Activated CD4-positive, alpha-beta T cell treated with anti-CD3 and anti-CD28 coated beads for 36 hours (primary cell): ENCODE measurements around the gene KIF1A. TPM values are rescaled to one million over a fixed set of nuclear protein-coding genes. Genes with fewer than 3 reads are reported as not detected.
A peak's percentile ranks its signal among the peaks of the same experiment; 100 is the strongest.
"Not testable (repeated sequence)": the region's sequence is repeated elsewhere in the genome, so short reads cannot be mapped to it uniquely, and the experiment has no call there.

Experiments used
- ATAC-seq: fragments of 200-7000 bp; cut with Tn5 transposase; one replicate; pipeline ENCODE4 v1.10.0; 2021; ENCODE audit warnings: mild to moderate bottlenecking, moderate library complexity
- CTCF ChIA-PET: fragments of 350-600 bp; sonication (Branson Sonifier 250); formaldehyde crosslinking; loops from one replicate; lab custom pipeline; 2021; ENCODE audit warnings: antibody characterized with exemption; lab: Charles Lee
- POLR2A ChIA-PET: fragments of 350-600 bp; sonication (Branson Sonifier 250); formaldehyde crosslinking; loops from one replicate; lab custom pipeline; 2021; ENCODE audit warnings: antibody characterized with exemption, inconsistent platforms; lab: Charles Lee
- DNase-seq: peaks from one replicate; pipeline ENCODE4 v3.0.0-alpha.2; 2020
- H3K27ac Mint-ChIP-seq: one replicate; pipeline ENCODE4 v1.8.0; 2021; ENCODE audit warnings: mixed read lengths
- H3K27me3 Mint-ChIP-seq: one replicate; pipeline ENCODE4 v1.8.0; 2021; ENCODE audit warnings: mixed read lengths
- H3K36me3 Mint-ChIP-seq: one replicate; pipeline ENCODE4 v1.8.0; 2021; ENCODE audit warnings: low read depth, mixed read lengths
- H3K4me1 Mint-ChIP-seq: one replicate; pipeline ENCODE4 v1.8.0; 2021; ENCODE audit warnings: mixed read lengths
- H3K4me3 Mint-ChIP-seq: one replicate; pipeline ENCODE4 v1.8.0; 2021; ENCODE audit warnings: mild to moderate bottlenecking, moderate library complexity, mixed read lengths
- H3K9me3 Mint-ChIP-seq: one replicate; pipeline ENCODE4 v1.8.0; 2021; ENCODE audit warnings: low read depth, mixed read lengths
- intact Hi-C, 2 experiments: fragments of 100-400 bp; cut with DNase I in 1 of 2; cut with micrococcal nuclease in 1 of 2; formaldehyde crosslinking; loops; one replicate each; pipeline versions ENCODE4 v1.14.2 to v1.15.1; 2022 to 2024; cut with DNase I, micrococcal nuclease
- total RNA-seq, 2 experiments: library from RNA; stranded (reverse); gene quantifications; one replicate each; pipeline ENCODE4 v1.2.3, GENCODE V29; 2021

Gene KIF1A
- total RNA-seq, 2 experiments from 2014 or later: 4.6 to 8.2 TPM

DNA sequence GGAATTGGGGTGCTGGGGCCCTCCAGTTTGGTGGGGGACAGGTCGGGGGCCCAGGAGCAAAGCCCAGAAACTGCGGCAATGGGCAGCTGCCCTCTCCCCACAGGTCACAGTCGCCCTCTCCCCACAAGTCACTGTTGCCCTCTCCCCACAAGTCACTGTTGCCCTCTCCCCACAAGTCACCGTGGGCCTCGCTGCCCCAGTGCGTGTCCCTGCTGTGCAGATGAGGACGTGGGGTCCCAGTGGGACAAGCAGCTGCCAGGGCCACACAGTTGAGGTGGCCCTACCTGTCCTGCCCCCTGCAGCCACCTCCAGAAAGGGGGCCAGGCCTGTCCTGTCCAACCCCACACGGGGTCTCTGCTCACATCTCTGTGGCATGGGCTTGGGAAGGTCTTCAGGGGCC lies 35.7 kb upstream of the KIF1A start:
- Mint-ChIP-seq H3K9me3 (peaks cover 11% of the 10 kb centered on the region), H3K27ac (no peak overlapping the region), H3K4me3 (no peak overlapping the region), H3K4me1 (no peaks in the 10 kb centered on the region), H3K27me3 (peaks cover 3% of the 10 kb centered on the region), H3K36me3 (no peaks in the 10 kb centered on the region)
- no peak for DNase-seq
- POLR2A ChIA-PET: no interaction called here
- CTCF ChIA-PET: no interaction called here
- ATAC-seq: no peak
- intact Hi-C loops: no loop called here

DNA sequence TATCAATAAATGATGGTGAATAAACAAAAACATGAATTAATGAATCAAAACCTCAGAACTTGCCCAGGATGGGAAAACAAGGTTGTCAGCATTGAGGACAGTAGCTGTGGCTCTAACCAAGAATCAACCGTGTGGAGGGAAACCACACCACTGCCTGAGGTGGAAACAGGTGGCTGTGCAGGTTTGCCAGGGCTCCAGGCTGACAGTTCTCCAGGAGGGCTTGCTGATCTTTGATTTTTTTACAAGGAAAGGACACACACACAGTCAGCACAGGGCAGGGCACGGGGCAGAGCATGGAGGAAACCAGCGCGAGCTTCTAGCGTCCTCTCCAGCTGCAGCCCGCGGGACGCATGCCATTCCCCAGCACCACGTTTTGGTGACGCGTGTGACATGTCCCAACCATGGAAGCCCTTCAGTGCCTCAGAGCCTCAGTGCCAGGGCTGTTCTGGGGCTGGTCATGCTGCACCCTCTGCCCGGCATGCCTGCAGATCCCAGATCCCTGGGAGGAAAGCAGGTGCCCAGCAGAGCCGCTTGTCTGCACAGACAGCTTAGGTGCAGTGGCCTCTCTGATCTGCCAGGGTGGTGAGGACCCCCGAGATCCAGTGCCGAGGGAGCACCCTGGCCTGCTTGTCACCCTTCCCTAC lies 32.8 kb upstream of the KIF1A start:
- CTCF ChIA-PET: interaction anchor here (0.5 to 1.7 kb wide), 4 partner anchors 9 to 47 kb away, joined by 3 to 5 read pairs (median 4); no protein-coding TSS in a partner anchor
- intact Hi-C loops: loop anchor here in 1 of 2 experiments (5.0 kb wide), 4 partner anchors 300 to 1025 kb away; partner anchors contain the start of genes D2HGDH and PPP1R7

DNA sequence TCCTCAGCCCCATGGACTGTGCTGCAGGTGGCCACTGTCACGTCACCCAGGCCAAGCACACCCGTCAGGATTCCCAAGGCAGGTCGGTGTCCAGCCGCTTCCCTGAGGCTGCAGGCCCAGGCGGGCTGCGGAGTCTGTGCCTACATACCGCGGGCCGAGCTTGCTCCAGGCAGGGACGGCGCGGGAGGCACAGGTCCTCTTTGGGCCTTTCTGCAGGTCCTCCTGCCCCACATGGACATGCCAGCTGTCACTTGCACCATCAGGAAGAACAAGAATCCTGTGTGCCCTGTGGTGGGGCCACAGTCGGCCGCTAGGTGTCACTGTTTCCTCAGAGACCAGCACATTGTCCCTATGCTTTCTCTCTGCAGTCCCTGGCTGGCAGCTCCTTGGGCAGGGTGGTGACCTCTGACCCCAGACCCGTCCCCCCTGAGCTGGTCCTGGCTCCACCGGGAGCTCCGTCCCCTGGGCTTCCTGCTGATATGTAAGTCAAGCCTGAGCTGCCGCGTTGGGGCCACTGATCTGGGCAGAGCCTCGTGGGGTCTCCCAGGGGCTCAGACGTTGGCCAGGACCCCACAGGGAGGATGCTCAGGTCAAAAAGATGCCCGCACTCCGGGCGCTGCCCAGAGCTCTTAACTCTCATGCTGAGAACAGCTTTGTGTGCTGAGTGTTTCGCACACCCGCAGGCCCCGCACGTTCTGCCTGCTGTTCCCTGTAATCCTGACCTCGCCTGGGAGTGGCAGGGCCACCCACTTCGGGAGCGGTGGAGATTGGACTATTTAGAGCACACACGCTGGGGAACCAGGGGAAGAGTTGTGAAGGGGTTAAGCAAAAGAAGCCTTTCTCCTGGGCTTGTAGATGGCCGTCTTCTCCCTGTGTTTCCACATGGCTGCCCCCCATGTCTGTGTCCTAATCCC lies 31.3 kb upstream of the KIF1A start:
- no peak overlapping the region for H3K4me3 Mint-ChIP-seq
- CTCF ChIA-PET: interaction anchor here (0.7 to 1.7 kb wide), 9 partner anchors 9 to 759 kb away, joined by 3 to 9 read pairs (median 4); partner anchors contain the start of gene MAB21L4
- H3K4me1 Mint-ChIP-seq: no peaks in the 10 kb centered on the region
- intact Hi-C loops: loop anchor here in 1 of 2 experiments (2.0 to 5.0 kb wide), 5 partner anchors 301 to 1026 kb away; partner anchors contain the start of genes D2HGDH and PPP1R7
- peaks cover 11% of the 10 kb centered on the region for H3K9me3 Mint-ChIP-seq
- peaks cover 3% of the 10 kb centered on the region for H3K27me3 Mint-ChIP-seq
- POLR2A ChIA-PET: no interaction called here
- no peaks in the 10 kb centered on the region for H3K36me3 Mint-ChIP-seq
- DNase-seq: peak; percentile 91
- H3K27ac Mint-ChIP-seq: no peak overlapping the region
- ATAC-seq: peak; percentile 97

More for the DNA sequence above, 32.8 kb upstream of the KIF1A start:
- DNase-seq (no peak), ATAC-seq (no peak)
- no peak overlapping the region for H3K27ac Mint-ChIP-seq
- H3K4me1 Mint-ChIP-seq: no peaks in the 10 kb centered on the region
- peaks cover 1% of the 10 kb centered on the region for H3K27me3 Mint-ChIP-seq
- POLR2A ChIA-PET: no interaction called here
- H3K36me3 Mint-ChIP-seq: no peaks in the 10 kb centered on the region
- no peak overlapping the region for H3K4me3 Mint-ChIP-seq
- H3K9me3 Mint-ChIP-seq: peaks cover 11% of the 10 kb centered on the region

DNA sequence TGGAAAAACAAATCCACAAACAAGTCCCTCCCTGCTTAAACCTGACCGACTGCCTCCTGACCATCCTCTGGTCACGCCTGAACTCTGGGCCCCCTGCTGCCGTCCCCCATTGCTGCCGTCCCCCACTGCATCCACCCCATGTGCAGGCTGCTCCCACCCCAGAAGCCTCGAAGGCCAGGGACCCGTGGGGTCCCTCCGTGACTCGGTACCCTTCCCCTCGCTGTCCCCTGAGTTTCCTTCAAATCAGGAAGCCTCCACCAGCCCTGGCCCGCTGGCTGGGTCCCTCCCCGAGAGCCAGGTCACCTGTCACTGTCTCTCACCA lies 30.7 kb upstream of the KIF1A start:
- peaks cover 11% of the 10 kb centered on the region for H3K9me3 Mint-ChIP-seq
- no peaks in the 10 kb centered on the region for H3K36me3 Mint-ChIP-seq
- no peaks in the 10 kb centered on the region for H3K4me1 Mint-ChIP-seq
- intact Hi-C loops: loop anchor here in 1 of 2 experiments (2.0 to 5.0 kb wide), 5 partner anchors 302 to 1027 kb away; partner anchors contain the start of genes D2HGDH and PPP1R7
- ATAC-seq (no peak), DNase-seq (no peak)
- POLR2A ChIA-PET: no interaction called here
- CTCF ChIA-PET: interaction anchor here (1.4 to 1.7 kb wide), 5 partner anchors 10 to 760 kb away, joined by 4 to 9 read pairs (median 5); no protein-coding TSS in a partner anchor
- H3K27ac Mint-ChIP-seq: no peak overlapping the region
- H3K4me3 Mint-ChIP-seq: no peak overlapping the region
- peaks cover 3% of the 10 kb centered on the region for H3K27me3 Mint-ChIP-seq

DNA sequence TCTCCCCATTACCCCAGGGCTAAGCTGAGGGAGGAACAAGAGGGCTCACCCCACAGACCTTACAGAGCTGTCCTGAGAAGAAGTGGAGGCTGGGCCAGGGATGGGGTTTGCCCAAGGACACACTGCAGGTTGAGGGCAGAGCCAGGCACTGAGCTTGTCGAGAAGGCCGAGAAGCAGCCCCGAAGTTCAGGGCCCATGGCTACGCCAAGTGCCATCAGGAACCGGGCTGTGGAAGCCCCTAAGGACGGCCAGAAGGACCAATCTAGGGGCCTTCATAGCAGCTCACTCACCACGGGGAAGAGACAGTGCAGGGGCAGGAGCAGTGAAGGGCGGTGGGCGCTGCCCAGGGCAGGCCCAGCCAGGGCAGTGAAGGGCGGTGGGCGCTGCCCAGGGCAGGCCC lies 30.0 kb upstream of the KIF1A start:
- CTCF ChIA-PET: interaction anchor here (0.9 kb wide), 1 partner anchor 9 kb away, joined by 3 read pairs; no protein-coding TSS in a partner anchor
- H3K27ac Mint-ChIP-seq: no peak overlapping the region
- H3K27me3 Mint-ChIP-seq: peaks cover 3% of the 10 kb centered on the region
- H3K9me3 Mint-ChIP-seq: peaks cover 9% of the 10 kb centered on the region
- no peak for ATAC-seq
- POLR2A ChIA-PET: no interaction called here
- DNase-seq: no peak
- H3K36me3 Mint-ChIP-seq: no peaks in the 10 kb centered on the region
- intact Hi-C loops: loop anchor here in 1 of 2 experiments (2.0 to 5.0 kb wide), 5 partner anchors 302 to 1027 kb away; partner anchors contain the start of genes D2HGDH and PPP1R7
- no peaks in the 10 kb centered on the region for H3K4me1 Mint-ChIP-seq
- H3K4me3 Mint-ChIP-seq: no peak overlapping the region

DNA sequence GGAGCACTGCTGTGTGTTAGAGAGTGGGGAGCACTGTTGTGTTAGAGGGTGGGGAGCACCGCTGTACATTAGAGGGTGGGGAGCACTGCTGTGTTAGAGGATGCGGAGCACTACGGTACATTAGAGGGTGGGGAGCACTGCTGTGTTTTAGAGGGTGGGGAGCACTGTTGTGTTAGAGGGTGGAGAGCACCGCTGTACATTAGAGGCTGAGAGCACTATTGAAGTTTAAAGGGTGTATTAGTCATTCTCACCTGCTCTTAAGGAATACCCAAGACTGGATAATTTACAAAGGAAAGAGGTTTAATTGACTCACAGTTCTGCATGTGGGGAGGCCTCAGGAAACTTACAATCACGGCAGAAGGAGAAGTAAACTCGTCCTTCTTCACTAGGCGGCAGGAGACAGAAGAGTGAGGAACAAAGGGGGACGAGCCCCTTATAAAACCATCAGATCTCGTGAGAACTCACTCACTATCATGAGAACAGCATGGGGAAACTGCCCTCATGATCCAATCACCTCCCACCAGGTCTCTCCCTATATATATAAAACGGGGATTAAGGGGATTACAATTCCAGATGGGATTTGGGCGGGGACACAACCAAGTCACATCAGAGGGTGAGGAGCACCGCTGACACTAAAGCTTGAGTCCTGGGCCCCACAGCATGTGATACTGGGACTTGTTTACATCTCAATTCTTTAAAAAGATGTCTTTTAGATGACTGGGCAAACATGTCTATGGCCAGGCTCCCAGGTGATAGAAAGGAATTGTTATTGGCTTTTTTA lies 29.1 kb upstream of the KIF1A start:
- no peak overlapping the region for H3K4me3 Mint-ChIP-seq
- H3K4me1 Mint-ChIP-seq: no peaks in the 10 kb centered on the region
- ATAC-seq: no peak
- peaks cover under 1% of the 10 kb centered on the region for H3K9me3 Mint-ChIP-seq
- ChIA-PET CTCF (interaction anchor here (0.9 kb wide), 1 partner anchor 9 kb away, joined by 3 read pairs; no protein-coding TSS in a partner anchor), POLR2A (no interaction called here)
- H3K27me3 Mint-ChIP-seq: peaks cover 3% of the 10 kb centered on the region
- intact Hi-C loops: no loop called here
- no peak overlapping the region for H3K27ac Mint-ChIP-seq
- no peaks in the 10 kb centered on the region for H3K36me3 Mint-ChIP-seq
- DNase-seq: no peak

DNA sequence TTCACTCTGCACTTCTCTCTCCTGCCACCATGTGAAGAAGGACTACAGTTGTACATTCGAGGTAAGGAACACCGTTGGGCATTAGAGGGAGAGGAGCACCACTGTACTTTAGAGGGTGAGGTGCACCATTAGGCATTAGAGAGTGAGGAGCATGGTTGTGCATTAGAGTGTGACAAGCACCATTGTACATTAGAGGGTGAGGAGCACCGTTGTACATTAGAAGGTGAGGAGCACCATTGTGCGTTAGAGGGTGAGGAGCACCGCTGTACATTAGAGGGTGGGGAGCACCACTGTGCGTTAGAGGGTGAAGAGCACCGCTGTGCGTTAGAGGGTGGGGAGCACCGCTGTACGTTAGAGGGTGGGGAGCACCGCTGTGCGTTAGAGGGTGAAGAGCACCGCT lies 27.8 kb upstream of the KIF1A start:
- Mint-ChIP-seq H3K27me3 (peaks cover 3% of the 10 kb centered on the region), H3K4me1 (no peaks in the 10 kb centered on the region), H3K36me3 (no peaks in the 10 kb centered on the region), H3K27ac (no peak overlapping the region), H3K9me3 (no peaks in the 10 kb centered on the region), H3K4me3 (no peak overlapping the region)
- intact Hi-C loops: no loop called here
- POLR2A ChIA-PET: no interaction called here
- no peak for ATAC-seq
- no peak for DNase-seq
- CTCF ChIA-PET: no interaction called here

DNA sequence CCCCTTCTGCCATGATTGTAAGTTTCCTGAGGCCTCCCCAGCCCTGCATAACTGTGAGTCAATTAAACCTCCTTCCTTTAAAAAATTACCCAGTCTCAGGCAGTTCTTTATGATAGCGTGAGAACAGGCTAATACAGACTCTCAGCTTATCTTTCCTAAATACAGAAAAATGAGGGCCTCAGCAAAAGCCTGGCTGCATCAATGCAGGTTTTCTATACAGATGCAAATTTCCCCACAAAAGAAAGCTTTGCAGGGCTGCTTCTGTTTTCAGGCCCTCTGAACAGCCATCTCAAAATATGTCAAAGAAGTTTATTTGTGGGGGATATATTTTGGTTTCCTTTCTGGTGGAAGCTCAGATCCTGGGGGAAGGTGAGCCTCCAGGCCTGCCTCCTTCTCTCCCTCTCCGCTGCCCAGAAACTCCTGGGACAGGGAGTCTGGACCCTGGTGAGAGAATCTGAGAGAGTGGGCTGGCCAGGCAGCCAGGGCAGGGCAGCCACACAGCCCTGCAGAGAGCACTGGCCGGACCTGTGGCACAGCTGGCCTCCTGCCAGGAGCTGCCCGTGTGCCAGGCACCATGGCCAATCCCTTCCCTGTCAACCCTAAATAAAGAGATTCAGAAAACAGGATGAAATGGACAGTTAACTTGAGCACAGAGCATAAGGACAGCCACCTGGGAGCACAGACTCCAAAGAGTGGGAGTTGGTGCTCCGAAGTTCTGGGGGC lies 27.0 kb upstream of the KIF1A start:
- Mint-ChIP-seq H3K4me3 (no peak overlapping the region), H3K27me3 (peaks cover 3% of the 10 kb centered on the region), H3K27ac (no peak overlapping the region), H3K9me3 (no peaks in the 10 kb centered on the region), H3K4me1 (no peaks in the 10 kb centered on the region), H3K36me3 (no peaks in the 10 kb centered on the region)
- ChIA-PET POLR2A (no interaction called here), CTCF (no interaction called here)
- DNase-seq (no peak), ATAC-seq (no peak)
- intact Hi-C loops: no loop called here

DNA sequence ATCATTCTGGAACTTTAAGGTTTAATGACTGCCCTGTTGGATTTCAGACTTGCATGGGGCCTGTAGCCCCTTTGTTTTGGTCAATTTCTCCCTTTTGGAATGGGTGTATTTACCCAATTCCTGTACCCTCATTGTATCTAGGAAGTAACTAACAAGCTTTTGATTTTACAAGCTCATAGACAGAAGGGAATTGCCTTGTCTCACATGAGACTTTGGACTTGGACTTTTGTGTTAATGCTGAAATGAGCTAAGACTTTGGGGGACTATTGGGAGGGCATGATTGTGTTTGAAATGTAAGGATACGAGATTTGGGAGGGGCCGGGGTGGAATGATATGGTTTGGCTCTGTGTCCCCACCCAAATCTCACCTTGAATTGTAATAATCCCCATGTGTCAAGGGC lies 26.3 kb upstream of the KIF1A start:
- H3K4me3 Mint-ChIP-seq, POLR2A ChIA-PET, DNase-seq, H3K36me3 Mint-ChIP-seq, H3K27me3 Mint-ChIP-seq, intact Hi-C loops, ATAC-seq, H3K27ac Mint-ChIP-seq, CTCF ChIA-PET, H3K9me3 Mint-ChIP-seq, H3K4me1 Mint-ChIP-seq: not testable (repeated sequence)

DNA sequence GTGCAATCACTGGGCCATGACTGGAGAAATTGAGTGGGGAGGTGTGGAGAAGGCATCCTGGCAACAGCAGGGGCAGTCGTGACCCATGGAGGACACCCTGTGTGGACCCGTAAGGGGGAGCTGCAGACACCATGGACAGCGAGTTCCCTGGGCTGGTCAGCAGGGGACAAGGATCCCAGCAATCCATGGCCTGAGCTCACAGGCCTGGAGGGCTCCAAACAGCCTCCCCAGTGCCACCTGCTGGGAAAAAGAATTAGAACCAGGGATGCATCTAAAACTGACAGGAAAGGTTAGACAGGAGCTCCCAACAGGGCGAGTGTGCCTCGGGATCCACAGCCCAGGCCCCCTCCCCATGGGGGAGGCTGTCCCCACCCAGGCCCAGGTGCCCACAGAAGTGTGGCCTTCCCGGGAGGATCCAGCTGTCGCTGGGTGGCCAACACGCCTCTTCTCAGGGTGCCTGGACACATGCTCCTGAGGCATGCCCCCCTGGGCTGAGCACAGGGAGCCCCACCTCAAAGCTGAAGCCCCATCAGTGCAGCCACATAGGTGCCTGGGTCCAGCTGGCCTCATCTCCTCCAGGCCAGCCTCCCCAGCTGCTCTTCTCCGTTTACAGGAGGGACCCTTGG lies 20.5 kb upstream of the KIF1A start:
- no peak overlapping the region for H3K4me3 Mint-ChIP-seq
- H3K4me1 Mint-ChIP-seq: no peaks in the 10 kb centered on the region
- H3K9me3 Mint-ChIP-seq: no peaks in the 10 kb centered on the region
- ATAC-seq (peak; percentile 66), DNase-seq (peak; percentile 52)
- H3K36me3 Mint-ChIP-seq: no peaks in the 10 kb centered on the region
- H3K27me3 Mint-ChIP-seq: peaks cover 4% of the 10 kb centered on the region
- no peak overlapping the region for H3K27ac Mint-ChIP-seq
- intact Hi-C loops: loop anchor here in 1 of 2 experiments (5.0 kb wide), 1 partner anchor 328 kb away; no protein-coding TSS in a partner anchor
- CTCF ChIA-PET: interaction anchor here (0.7 to 2.0 kb wide), 7 partner anchors 9 to 326 kb away, joined by 3 to 8 read pairs (median 4); no protein-coding TSS in a partner anchor
- POLR2A ChIA-PET: no interaction called here
